AG04450 (cell line): ENCODE measurements around the gene GRIA3. TPM values are rescaled to one million over a fixed set of nuclear protein-coding genes. Genes with fewer than 3 reads are reported as not detected.

Source experiments
- CTCF ChIA-PET: fragments of 300-600, 350-600 bp; formaldehyde crosslinking; extraction: SDS; loops from one replicate; lab custom pipeline; 2022; ENCODE audit warnings: antibody characterized with exemption, inconsistent platforms; lab: Charles Lee
- POLR2A ChIA-PET: fragments of 350-600 bp; formaldehyde crosslinking; extraction: SDS; loops from one replicate; lab custom pipeline; 2021; ENCODE audit warnings: antibody characterized with exemption, inconsistent platforms; lab: Yijun Ruan, JAX
- DNase-seq: peaks from one replicate; pipeline ENCODE4 v3.0.0-alpha.2; 2011; ENCODE audit warnings: low read depth, low spot score
- H3K27ac ChIP-seq: one replicate; pipeline ENCODE4 v1.5.1; 2012; ENCODE audit warnings: low read depth, low read length, control low read depth
- H3K27me3 ChIP-seq: one replicate; pipeline ENCODE4 v1.6.0; 2012; ENCODE audit warnings: low read length; ENCODE audit not compliant: control insufficient read depth, insufficient read depth
- H3K4me3 ChIP-seq: 2 replicates; pipeline ENCODE4 v1.5.1; 2011; ENCODE audit warnings: mild to moderate bottlenecking, low read depth, low read length, control low read depth
- H3K9me3 ChIP-seq: 2 replicates; pipeline ENCODE4 v1.5.1; 2012; ENCODE audit warnings: low read length; ENCODE audit not compliant: control insufficient read depth, insufficient read depth
- polyA plus RNA-seq: library from polyadenylated mRNA; depleted of rRNA; stranded (reverse); fragments of >200 nt; gene quantifications from 2 replicates; pipeline ENCODE4 v1.2.3, GENCODE V29; 2011
- TF ChIP-seq, protein P1 (sequence below): IDR thresholded peaks from 2 replicates; pipeline ENCODE4 v1.5.1; 2011; ENCODE audit warnings: low read depth, low read length, control low read depth, inconsistent platforms

GRIA3 gene
- polyA plus RNA-seq, 1 experiment: 0.06 TPM

DNA sequence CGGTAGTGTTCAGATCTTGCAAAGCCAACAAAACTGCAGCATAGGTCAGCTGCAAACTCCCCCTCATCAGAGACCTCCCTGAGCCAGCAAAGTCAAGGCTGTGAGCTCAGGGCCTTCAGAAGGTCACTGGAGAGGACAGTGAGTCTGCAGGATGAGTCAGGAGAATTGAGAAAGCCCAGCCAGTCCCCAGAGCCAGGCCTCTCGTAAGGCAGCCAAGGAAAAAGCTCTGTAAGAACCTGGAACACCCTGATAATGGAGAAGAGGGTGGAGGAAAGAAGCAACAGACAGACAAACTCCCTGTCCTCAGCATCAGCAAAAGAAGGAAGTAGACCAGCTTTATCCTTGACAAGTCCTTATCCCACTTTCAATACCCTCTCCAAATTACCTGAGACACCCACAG, 33.0 kb downstream of the GRIA3 start:
- CTCF ChIA-PET: no interaction called here
- Histone ChIP-seq H3K9me3 (no peaks in the 10 kb centered on the region), H3K27me3 (no peaks in the 10 kb centered on the region), H3K4me3 (no peak overlapping the region), H3K27ac (no peak overlapping the region)
- POLR2A ChIA-PET: no interaction called here
- no peak for DNase-seq
- TF ChIP-seq, protein P1, sequence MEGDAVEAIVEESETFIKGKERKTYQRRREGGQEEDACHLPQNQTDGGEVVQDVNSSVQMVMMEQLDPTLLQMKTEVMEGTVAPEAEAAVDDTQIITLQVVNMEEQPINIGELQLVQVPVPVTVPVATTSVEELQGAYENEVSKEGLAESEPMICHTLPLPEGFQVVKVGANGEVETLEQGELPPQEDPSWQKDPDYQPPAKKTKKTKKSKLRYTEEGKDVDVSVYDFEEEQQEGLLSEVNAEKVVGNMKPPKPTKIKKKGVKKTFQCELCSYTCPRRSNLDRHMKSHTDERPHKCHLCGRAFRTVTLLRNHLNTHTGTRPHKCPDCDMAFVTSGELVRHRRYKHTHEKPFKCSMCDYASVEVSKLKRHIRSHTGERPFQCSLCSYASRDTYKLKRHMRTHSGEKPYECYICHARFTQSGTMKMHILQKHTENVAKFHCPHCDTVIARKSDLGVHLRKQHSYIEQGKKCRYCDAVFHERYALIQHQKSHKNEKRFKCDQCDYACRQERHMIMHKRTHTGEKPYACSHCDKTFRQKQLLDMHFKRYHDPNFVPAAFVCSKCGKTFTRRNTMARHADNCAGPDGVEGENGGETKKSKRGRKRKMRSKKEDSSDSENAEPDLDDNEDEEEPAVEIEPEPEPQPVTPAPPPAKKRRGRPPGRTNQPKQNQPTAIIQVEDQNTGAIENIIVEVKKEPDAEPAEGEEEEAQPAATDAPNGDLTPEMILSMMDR: no peak

DNA sequence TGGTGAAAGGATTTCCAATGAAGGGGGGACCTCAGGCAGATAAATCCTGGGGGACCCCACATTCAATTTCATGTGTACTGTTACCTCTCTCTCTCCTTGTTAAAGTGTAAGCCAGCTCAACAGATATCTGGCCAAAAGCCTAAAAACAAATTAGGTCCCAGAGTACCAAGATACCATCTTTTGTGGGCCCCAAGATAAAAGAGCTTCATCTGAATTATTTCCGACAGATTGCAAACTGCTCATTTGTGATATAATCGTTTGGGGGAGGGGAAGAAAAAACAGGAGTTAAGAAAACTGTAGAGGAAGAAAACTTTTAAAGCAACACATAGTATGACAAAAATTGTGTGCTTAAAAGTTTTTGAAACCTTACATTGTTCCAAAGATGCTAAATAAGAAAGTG, 33.6 kb downstream of the GRIA3 start:
- ChIA-PET CTCF (no interaction called here), POLR2A (no interaction called here)
- Histone ChIP-seq H3K27me3 (no peaks in the 10 kb centered on the region), H3K4me3 (no peak overlapping the region), H3K27ac (no peak overlapping the region), H3K9me3 (no peaks in the 10 kb centered on the region)
- TF ChIP-seq, protein P1: no peak
- no peak for DNase-seq

DNA sequence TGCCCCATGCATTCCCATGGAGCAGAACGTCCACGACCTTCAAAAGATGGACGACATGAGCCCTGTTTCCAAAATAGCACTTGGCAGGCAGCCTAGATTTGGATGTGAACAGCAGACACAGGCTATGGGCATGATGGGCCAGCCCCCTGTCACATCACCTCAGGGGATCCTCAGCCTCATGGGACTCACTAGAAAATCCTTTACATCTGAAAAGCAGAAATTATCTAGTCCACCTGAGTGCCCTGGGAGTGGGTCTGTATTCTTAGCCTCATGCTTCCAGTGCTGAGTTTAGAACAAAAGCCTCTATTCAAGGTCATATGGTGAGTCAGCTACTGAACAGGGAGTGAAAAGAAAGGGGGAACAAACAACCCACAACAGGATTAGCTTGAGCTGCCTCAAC, 35.8 kb downstream of the GRIA3 start:
- no peak overlapping the region for H3K4me3 ChIP-seq
- ChIA-PET CTCF (no interaction called here), POLR2A (no interaction called here)
- no peaks in the 10 kb centered on the region for H3K27me3 ChIP-seq
- H3K27ac ChIP-seq: no peak overlapping the region
- DNase-seq: no peak
- H3K9me3 ChIP-seq: no peaks in the 10 kb centered on the region
- TF ChIP-seq, protein P1: no peak

DNA sequence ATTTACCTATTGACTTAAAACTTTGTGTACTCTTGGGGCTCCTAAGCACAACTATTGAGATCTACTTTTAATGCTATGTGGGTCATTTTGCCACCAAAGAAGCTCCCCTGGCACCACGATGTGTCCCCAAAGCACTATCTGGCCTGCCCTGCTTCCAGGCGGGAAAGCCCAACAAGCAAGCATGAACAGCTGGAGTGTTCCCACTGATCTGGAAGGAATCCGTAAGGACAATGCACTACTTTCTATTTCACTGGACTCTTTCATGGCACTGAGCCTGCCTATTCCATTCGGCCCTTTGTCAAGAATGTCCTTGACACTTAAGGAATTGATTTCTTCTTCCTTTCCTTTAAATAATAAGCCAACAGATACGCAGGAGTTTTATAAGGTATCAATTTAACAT, 38.8 kb downstream of the GRIA3 start:
- POLR2A ChIA-PET: no interaction called here
- Histone ChIP-seq H3K27me3 (no peaks in the 10 kb centered on the region), H3K9me3 (no peaks in the 10 kb centered on the region), H3K27ac (no peak overlapping the region), H3K4me3 (no peak overlapping the region)
- TF ChIP-seq, protein P1: no peak
- DNase-seq: no peak
- CTCF ChIA-PET: no interaction called here

DNA sequence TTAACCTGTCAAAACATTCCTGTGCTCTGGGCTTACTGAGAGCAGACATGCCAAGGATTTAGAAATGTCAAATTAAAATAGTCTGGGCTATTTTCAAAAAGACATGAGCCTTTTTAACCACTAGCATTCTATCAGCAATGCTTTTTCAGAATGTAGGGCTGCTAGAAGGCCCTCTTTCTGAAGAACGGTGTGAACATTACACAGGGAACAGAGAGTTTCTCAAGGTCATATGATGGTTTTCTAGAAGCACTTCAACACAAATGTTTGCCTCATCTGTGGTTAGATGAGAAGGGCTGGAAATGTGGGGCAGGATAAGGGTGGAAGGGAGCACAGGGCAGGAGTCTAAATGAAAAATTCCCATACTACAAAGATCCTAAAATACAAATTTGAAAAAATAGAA, 39.3 kb downstream of the GRIA3 start:
- Histone ChIP-seq H3K9me3 (no peaks in the 10 kb centered on the region), H3K27me3 (no peaks in the 10 kb centered on the region), H3K27ac (no peak overlapping the region), H3K4me3 (no peak overlapping the region)
- no peak for DNase-seq
- POLR2A ChIA-PET: no interaction called here
- TF ChIP-seq, protein P1: no peak
- CTCF ChIA-PET: no interaction called here
